Thymus (tissue), 11 donors: ENCODE data around the gene ZFHX3. TPM values are rescaled to one million over a fixed set of nuclear protein-coding genes. Genes with fewer than 3 reads are reported as not detected.

ENCODE experiments used
- DNase-seq, 9 donors: peaks; one replicate each; pipeline ENCODE4 v3.0.0-alpha.2; 2013; ENCODE audit warnings: low spot score in 9 of 9, low read depth in 6 of 9, missing footprints in 1 of 9
- H3K27ac ChIP-seq, 2 donors: one replicate each; pipeline ENCODE4 v1.5.1; 2013; ENCODE audit warnings: control low read depth in 1 of 2, low read depth in 1 of 2, low read length in 1 of 2, mild to moderate bottlenecking in 1 of 2, moderate library complexity in 1 of 2
- H3K27me3 ChIP-seq, 2 donors: one replicate each; pipeline ENCODE4 v1.5.1; 2013; ENCODE audit warnings: low read length in 1 of 2; ENCODE audit not compliant: control insufficient read depth in 2 of 2, insufficient read depth in 1 of 2
- H3K36me3 ChIP-seq, 2 donors: one replicate each; pipeline ENCODE4 v1.5.1; 2013; ENCODE audit warnings: low read length in 1 of 2, mild to moderate bottlenecking in 1 of 2, moderate library complexity in 1 of 2; ENCODE audit not compliant: control insufficient read depth in 2 of 2, insufficient read depth in 2 of 2
- H3K4me1 ChIP-seq, 2 donors: one replicate each; pipeline ENCODE4 v1.5.1; 2013; ENCODE audit warnings: low read length in 2 of 2; ENCODE audit not compliant: control insufficient read depth in 2 of 2, insufficient read depth in 2 of 2
- H3K4me3 ChIP-seq, 2 donors: one replicate each; pipeline ENCODE4 v1.5.1; 2013; ENCODE audit warnings: low read length in 2 of 2, control low read depth in 1 of 2, mild to moderate bottlenecking in 1 of 2
- H3K9me3 ChIP-seq, 2 donors: one replicate each; pipeline ENCODE4 v1.5.1; 2013; ENCODE audit warnings: low read length in 1 of 2, mild to moderate bottlenecking in 1 of 2; ENCODE audit not compliant: control insufficient read depth in 2 of 2, insufficient read depth in 1 of 2
- WGBS: extraction: QIAGEN DNeasy Blood & Tissue Kit; methylation state at CpG from one replicate; pipeline ENCODE4 v1.1.7; 2013; 5-methylcytosine and 5-hydroxymethylcytosine counted together
- polyA plus RNA-seq: library from polyadenylated mRNA; stranded (reverse); fragments of 200-250 nt; gene quantifications from one replicate; pipeline ENCODE4 v1.2.3, GENCODE V29; 2013
- total RNA-seq: library from RNA; stranded (reverse); fragments of 120-200 nt; gene quantifications from one replicate; pipeline ENCODE4 v1.2.4, GENCODE V29; 2013
- donor health status: healthy.

The ZFHX3 gene
- total and polyA plus RNA-seq, 2 donors = 0.90 to 1.9 TPM

GRCh38 chr16:72928090-72928981 lies 119.6 kb downstream of the ZFHX3 start:
- Histone ChIP-seq H3K4me1 (peaks cover 0 to 5% of the 10 kb centered on the region in 2 donors), H3K9me3 (no peaks in the 10 kb centered on the region), H3K36me3 (no peaks in the 10 kb centered on the region), H3K27ac (no peak overlapping the region), H3K4me3 (no peak overlapping the region), H3K27me3 (no peaks in the 10 kb centered on the region)
- WGBS = 78% methylated on average over 11 of the region's 11 CpGs
- no peak for DNase-seq

DNA sequence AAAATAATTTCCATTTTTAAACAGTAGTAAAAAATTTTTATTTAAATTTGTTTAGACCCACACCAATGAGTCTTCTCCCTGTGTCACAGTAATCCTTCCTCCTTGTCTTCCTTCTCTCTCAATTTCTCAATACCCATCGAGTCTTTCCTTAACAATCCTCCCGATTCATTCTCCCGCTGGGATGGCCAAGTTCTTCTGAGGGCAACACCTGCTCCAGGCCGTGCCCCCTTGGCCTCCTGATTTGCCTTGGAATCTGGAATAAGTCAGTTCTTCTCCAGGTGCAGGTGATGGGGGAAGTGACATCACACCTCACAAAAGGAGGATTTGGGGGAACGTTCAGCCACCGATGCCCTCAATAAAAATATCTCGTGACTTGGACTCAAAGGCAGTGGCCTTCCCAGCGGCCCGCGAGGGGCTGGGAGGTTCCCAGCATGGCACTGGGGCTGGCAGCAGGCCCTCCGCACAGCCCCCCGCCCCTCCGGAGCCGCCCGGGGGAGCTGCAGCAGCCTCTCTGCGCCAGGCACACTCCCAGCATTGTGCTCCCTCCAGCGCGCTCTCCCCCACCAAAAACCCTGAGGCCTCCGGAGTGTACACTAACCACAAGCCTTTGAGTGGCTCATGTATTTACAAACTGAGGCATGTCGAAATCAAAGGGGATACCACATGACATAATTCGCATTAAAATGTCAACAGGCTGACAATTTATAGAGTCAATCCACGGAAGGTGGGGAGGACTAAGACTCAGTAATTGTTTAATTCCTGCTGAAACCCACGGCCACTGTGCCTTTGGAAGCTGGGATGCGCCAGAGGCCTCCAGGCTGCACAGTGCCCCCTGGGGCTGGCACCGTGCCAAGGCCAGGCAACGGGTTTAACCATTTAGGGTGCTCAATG lies 120.5 kb downstream of the ZFHX3 start:
- Histone ChIP-seq H3K4me3 (no peak overlapping the region), H3K36me3 (no peaks in the 10 kb centered on the region), H3K27me3 (no peaks in the 10 kb centered on the region), H3K4me1 (peaks cover 0 to 5% of the 10 kb centered on the region in 2 donors), H3K9me3 (no peaks in the 10 kb centered on the region), H3K27ac (no peak overlapping the region)
- 90% methylated on average over 26 of the region's 26 CpGs for WGBS
- no peak for DNase-seq

- H3K9me3 ChIP-seq = no peaks in the 10 kb centered on the region
- peaks cover 0 to 9% of the 10 kb centered on the region in 2 donors for H3K4me1 ChIP-seq
- no peak overlapping the region for H3K27ac ChIP-seq
- WGBS = 97% methylated on average over 12 of the region's 12 CpGs
- no peak for DNase-seq
- H3K36me3 ChIP-seq = no peaks in the 10 kb centered on the region
- no peak overlapping the region for H3K4me3 ChIP-seq
- H3K27me3 ChIP-seq = no peaks in the 10 kb centered on the region
Measured at GRCh38 chr16:72926177-72927070, 121.5 kb downstream of the ZFHX3 start.

DNA sequence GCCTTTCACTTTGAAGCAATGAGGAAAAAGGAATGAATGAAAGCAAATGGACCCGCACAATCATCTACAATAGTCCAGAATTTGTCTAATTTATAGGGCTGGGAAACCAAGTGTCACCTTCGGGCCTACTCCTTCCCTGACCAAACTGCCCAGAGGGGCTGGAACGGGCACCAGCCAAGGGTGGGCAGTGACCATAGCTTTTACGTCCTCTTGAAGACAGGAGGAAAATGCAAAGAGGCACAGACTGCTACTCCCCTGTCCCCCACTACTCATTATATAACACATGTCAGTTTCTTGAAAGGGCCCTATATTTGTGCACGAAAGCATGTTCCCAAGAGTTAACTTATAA lies 122.3 kb downstream of the ZFHX3 start:
- DNase-seq = no peak

GRCh38 chr16:72924927-72925630 lies 122.8 kb downstream of the ZFHX3 start:
- H3K27me3 ChIP-seq = no peaks in the 10 kb centered on the region
- H3K4me1 ChIP-seq = peaks cover 0 to 17% of the 10 kb centered on the region in 2 donors
- DNase-seq = no peak
- no peak overlapping the region for H3K4me3 ChIP-seq
- H3K27ac ChIP-seq = no peak overlapping the region
- no peaks in the 10 kb centered on the region for H3K36me3 ChIP-seq
- H3K9me3 ChIP-seq = no peaks in the 10 kb centered on the region
- 92% methylated on average over 17 of the region's 17 CpGs for WGBS

More for the DNA sequence above, 122.3 kb downstream of the ZFHX3 start:
- Histone ChIP-seq H3K9me3 (no peaks in the 10 kb centered on the region), H3K36me3 (no peaks in the 10 kb centered on the region), H3K27ac (no peak overlapping the region), H3K27me3 (no peaks in the 10 kb centered on the region), H3K4me3 (no peak overlapping the region), H3K4me1 (peaks cover 0 to 13% of the 10 kb centered on the region in 2 donors)
- WGBS = 97% methylated on average over 5 of the region's 5 CpGs

DNA sequence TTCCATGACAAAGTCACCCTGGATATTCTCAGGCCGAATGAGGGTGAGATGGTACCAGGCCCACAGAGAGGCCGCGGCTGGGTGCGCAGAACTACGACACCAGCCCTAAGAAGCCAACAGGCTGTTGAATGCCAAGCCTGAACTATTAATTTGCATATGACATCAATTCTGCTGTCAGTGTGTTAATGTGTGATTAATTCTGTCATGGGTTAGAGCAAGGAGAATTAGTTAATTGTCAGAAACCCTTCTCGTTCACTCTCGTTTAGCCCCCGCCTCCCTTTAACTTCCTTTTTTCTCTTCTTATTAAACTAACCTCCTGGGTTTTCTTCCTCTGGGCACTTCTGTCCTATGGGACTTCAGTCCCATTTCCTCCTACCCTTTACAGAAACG lies 123.4 kb downstream of the ZFHX3 start:
- Histone ChIP-seq H3K4me3 (no peak overlapping the region), H3K27ac (no peak overlapping the region), H3K4me1 (peaks cover 0 to 17% of the 10 kb centered on the region in 2 donors), H3K36me3 (no peaks in the 10 kb centered on the region), H3K9me3 (no peaks in the 10 kb centered on the region), H3K27me3 (no peaks in the 10 kb centered on the region)
- WGBS = 95% methylated on average over 9 of the region's 9 CpGs
- DNase-seq = no peak

DNA sequence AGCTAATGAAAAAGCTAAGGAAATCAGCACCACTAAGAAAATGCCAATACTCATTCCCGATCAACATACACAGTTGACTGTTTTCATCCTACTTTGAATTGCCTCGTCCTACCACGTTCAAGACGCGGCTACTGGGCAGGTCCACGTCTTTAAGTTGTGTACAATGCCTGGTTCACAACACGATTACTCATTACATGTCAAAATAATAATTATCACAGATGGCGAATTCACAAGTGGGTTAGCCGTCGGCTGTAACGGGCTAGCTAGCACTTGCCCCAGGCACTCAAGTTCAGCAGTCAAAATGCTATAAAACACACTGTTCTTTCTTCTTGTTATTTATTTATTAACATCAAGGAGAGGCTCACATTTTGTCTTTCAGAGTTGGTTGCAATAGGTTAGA lies 124.2 kb downstream of the ZFHX3 start:
- Histone ChIP-seq H3K9me3 (no peaks in the 10 kb centered on the region), H3K27me3 (no peaks in the 10 kb centered on the region), H3K36me3 (no peaks in the 10 kb centered on the region), H3K4me3 (no peak overlapping the region), H3K27ac (no peak overlapping the region), H3K4me1 (peaks cover 0 to 17% of the 10 kb centered on the region in 2 donors)
- no peak for DNase-seq
- WGBS = 95% methylated on average over 11 of the region's 11 CpGs

- H3K4me1 ChIP-seq = peaks cover 0 to 17% of the 10 kb centered on the region in 2 donors
- no peak for DNase-seq
- H3K36me3 ChIP-seq = no peaks in the 10 kb centered on the region
- no peak overlapping the region for H3K4me3 ChIP-seq
- H3K9me3 ChIP-seq = no peaks in the 10 kb centered on the region
- WGBS = 87% methylated on average over 3 of the region's 3 CpGs
- H3K27me3 ChIP-seq = no peaks in the 10 kb centered on the region
- H3K27ac ChIP-seq = no peak overlapping the region
Measured at GRCh38 chr16:72922714-72923113, 125.2 kb downstream of the ZFHX3 start.
